MM.1S (cell line): Measurements from ENCODE around the gene GRK7.

ENCODE experiments used
- DNase-seq: peaks from one replicate; pipeline ENCODE4 v3.0.0-alpha.2; 2015
- H2AFZ ChIP-seq: fragments of 300-600 bp; sonication (generic); 2 replicates; pipeline ENCODE4 v1.6.0; 2016; ENCODE audit warnings: antibody characterized with exemption, low read length
- H3F3A ChIP-seq: fragments of 300-600 bp; sonication (generic); 2 replicates; pipeline ENCODE4 v1.6.1; 2016; ENCODE audit warnings: mild to moderate bottlenecking, antibody characterized with exemption, low read length, moderate library complexity, mixed read lengths; ENCODE audit not compliant: insufficient read depth
- H3K27ac ChIP-seq: fragments of 300-600 bp; sonication (generic); 2 replicates; pipeline ENCODE4 v1.5.1; 2016; ENCODE audit warnings: mild to moderate bottlenecking, low read length
- H3K27me3 ChIP-seq: fragments of 300-600 bp; sonication (generic); replicated peaks from 2 replicates; pipeline ENCODE4 v1.6.0; 2016; ENCODE audit warnings: low read length; ENCODE audit not compliant: insufficient read depth
- H3K36me3 ChIP-seq: fragments of 300-600 bp; sonication (generic); replicated peaks from 2 replicates; pipeline ENCODE4 v1.6.1; 2016; ENCODE audit warnings: mild to moderate bottlenecking, low read length, mixed read lengths; ENCODE audit not compliant: insufficient read depth
- H3K4me1 ChIP-seq: fragments of 300-600 bp; sonication (generic); 2 replicates; pipeline ENCODE4 v1.6.1; 2016; ENCODE audit warnings: low read length, mixed read lengths
- H3K4me2 ChIP-seq: fragments of 300-600 bp; sonication (generic); 2 replicates; pipeline ENCODE4 v1.6.0; 2016; ENCODE audit warnings: low read depth, low read length
- H3K4me3 ChIP-seq: fragments of 300-600 bp; sonication (generic); 2 replicates; pipeline ENCODE4 v1.5.1; 2016; ENCODE audit warnings: low read length, mixed read lengths
- H3K79me2 ChIP-seq: fragments of 300-600 bp; sonication (generic); 2 replicates; pipeline ENCODE4 v1.6.1; 2016; ENCODE audit warnings: mixed run types, low read length, mixed read lengths
- H3K9ac ChIP-seq: fragments of 300-600 bp; sonication (generic); 2 replicates; pipeline ENCODE4 v1.6.1; 2016; ENCODE audit warnings: low read length, mixed read lengths
- H3K9me2 ChIP-seq: fragments of 300-600 bp; sonication (generic); replicated peaks from 2 replicates; pipeline ENCODE4 v1.6.1; 2016; ENCODE audit warnings: mild to moderate bottlenecking, low read length, mixed read lengths; ENCODE audit not compliant: insufficient read depth
- H3K9me3 ChIP-seq: fragments of 300-600 bp; sonication (generic); replicated peaks from 2 replicates; pipeline ENCODE4 v1.6.1; 2016; ENCODE audit warnings: mild to moderate bottlenecking, low read length, mixed read lengths; ENCODE audit not compliant: insufficient read depth
- H4K20me1 ChIP-seq: fragments of 300-600 bp; sonication (generic); 2 replicates; pipeline ENCODE4 v1.6.1; 2016; ENCODE audit warnings: mild to moderate bottlenecking, low read length, moderate library complexity, mixed read lengths; ENCODE audit not compliant: insufficient read depth
- CTCF ChIP-seq: fragments of 300-600 bp; sonication (generic); IDR thresholded peaks from 2 replicates; pipeline ENCODE4 v1.5.1; 2016; ENCODE audit warnings: antibody characterized with exemption, low read length, mixed read lengths
- EZH2 ChIP-seq: fragments of 300-600 bp; sonication (generic); optimal IDR thresholded peaks from 2 replicates; pipeline ENCODE3; 2017; ENCODE audit warnings: low read depth, mild to moderate bottlenecking, antibody characterized with exemption, low read length, mixed read lengths
- EZH2phosphoT487 ChIP-seq: fragments of 300-600 bp; sonication (generic); IDR thresholded peaks from 2 replicates; pipeline ENCODE4 v1.6.1; 2018; ENCODE audit warnings: antibody characterized with exemption, low read length

The GRK7 gene

GRCh38 chr3:141722648-141723047, 40.6 kb upstream of the GRK7 start:
- Histone ChIP-seq H3K4me2 (no peak overlapping the region), H3F3A (no peaks in the 10 kb centered on the region), H3K9ac (no peak overlapping the region), H3K4me3 (no peak overlapping the region), H3K27ac (no peak overlapping the region), H2AFZ (no peak overlapping the region), H3K36me3 (no peaks in the 10 kb centered on the region), H3K4me1 (no peaks in the 10 kb centered on the region), H3K9me3 (no peaks in the 10 kb centered on the region), H3K27me3 (no peaks in the 10 kb centered on the region), H3K79me2 (no peaks in the 10 kb centered on the region), H3K9me2 (no peaks in the 10 kb centered on the region), H4K20me1 (no peaks in the 10 kb centered on the region)
- no peak for TF ChIP-seq EZH2
- TF ChIP-seq CTCF, result no peak
- no peak for TF ChIP-seq EZH2phosphoT487
- no peak for DNase-seq

GRCh38 chr3:141723255-141723654, 40.0 kb upstream of the GRK7 start:
- H3K4me2 ChIP-seq, result no peak overlapping the region
- no peak overlapping the region for H2AFZ ChIP-seq
- TF ChIP-seq EZH2phosphoT487 (no peak), CTCF (no peak), EZH2 (no peak)
- no peaks in the 10 kb centered on the region for H3K79me2 ChIP-seq
- H3K9me3 ChIP-seq, result no peaks in the 10 kb centered on the region
- no peaks in the 10 kb centered on the region for H3K9me2 ChIP-seq
- H3F3A ChIP-seq, result no peaks in the 10 kb centered on the region
- H3K27me3 ChIP-seq, result no peaks in the 10 kb centered on the region
- no peak overlapping the region for H3K27ac ChIP-seq
- H3K4me1 ChIP-seq, result no peaks in the 10 kb centered on the region
- DNase-seq, result no peak
- no peak overlapping the region for H3K9ac ChIP-seq
- no peaks in the 10 kb centered on the region for H3K36me3 ChIP-seq
- no peak overlapping the region for H3K4me3 ChIP-seq
- H4K20me1 ChIP-seq, result no peaks in the 10 kb centered on the region

- no peaks in the 10 kb centered on the region for H3K9me2 ChIP-seq
- no peaks in the 10 kb centered on the region for H4K20me1 ChIP-seq
- no peaks in the 10 kb centered on the region for H3F3A ChIP-seq
- no peaks in the 10 kb centered on the region for H3K36me3 ChIP-seq
- no peaks in the 10 kb centered on the region for H3K27me3 ChIP-seq
- H3K4me2 ChIP-seq, result no peak overlapping the region
- H3K27ac ChIP-seq, result no peak overlapping the region
- H2AFZ ChIP-seq, result no peak overlapping the region
- no peak for DNase-seq
- H3K4me1 ChIP-seq, result no peaks in the 10 kb centered on the region
- no peaks in the 10 kb centered on the region for H3K79me2 ChIP-seq
- no peak overlapping the region for H3K9ac ChIP-seq
- H3K9me3 ChIP-seq, result no peaks in the 10 kb centered on the region
- TF ChIP-seq EZH2 (no peak), CTCF (no peak), EZH2phosphoT487 (no peak)
- no peak overlapping the region for H3K4me3 ChIP-seq
These were observed 39.0 kb upstream of the GRK7 start for GRCh38 chr3:141724186-141724585.

GRCh38 chr3:141725036-141725435, 38.2 kb upstream of the GRK7 start:
- Histone ChIP-seq H3K9me3 (no peaks in the 10 kb centered on the region), H3K9me2 (no peaks in the 10 kb centered on the region), H3K4me3 (no peak overlapping the region), H3K9ac (no peak overlapping the region), H3K36me3 (no peaks in the 10 kb centered on the region), H3K4me1 (no peaks in the 10 kb centered on the region), H3F3A (no peaks in the 10 kb centered on the region), H3K79me2 (no peaks in the 10 kb centered on the region), H3K27ac (no peak overlapping the region), H2AFZ (no peak overlapping the region), H3K4me2 (no peak overlapping the region), H3K27me3 (no peaks in the 10 kb centered on the region), H4K20me1 (no peaks in the 10 kb centered on the region)
- no peak for DNase-seq
- no peak for TF ChIP-seq EZH2phosphoT487
- no peak for TF ChIP-seq EZH2
- no peak for TF ChIP-seq CTCF
